Right forelimb (tissue), 1 donor: ENCODE data around the gene LPA.
"Not testable (repeated sequence)": the region's sequence is repeated elsewhere in the genome, so short reads cannot be mapped to it uniquely, and the experiment has no call there.

Source experiments
- DNase-seq: peaks from one replicate; pipeline ENCODE4 v3.0.0-alpha.2; 2018

LPA gene

GRCh38 chr6:160662842-160663241, 1.2 kb downstream of the LPA start:
- no peak for DNase-seq

GRCh38 chr6:160662429-160662828, 1.6 kb downstream of the LPA start:
- no peak for DNase-seq

GRCh38 chr6:160661216-160661615, 2.9 kb downstream of the LPA start:
- no peak for DNase-seq

- no peak for DNase-seq
Observed at GRCh38 chr6:160659562-160659961, 4.5 kb downstream of the LPA start.

- no peak for DNase-seq
Observed at GRCh38 chr6:160634706-160635105, 29.4 kb downstream of the LPA start.

- no peak for DNase-seq
Observed at GRCh38 chr6:160595838-160596832, 67.9 kb downstream of the LPA start.

- not testable (repeated sequence) for DNase-seq
Observed at GRCh38 chr6:160595297-160595696, 68.8 kb downstream of the LPA start.

GRCh38 chr6:160586374-160586773, 77.7 kb downstream of the LPA start:
- DNase-seq, result no peak

GRCh38 chr6:160583794-160584193, 80.3 kb downstream of the LPA start:
- DNase-seq, result no peak

- DNase-seq, result no peak
Observed at GRCh38 chr6:160581406-160581805, 82.7 kb downstream of the LPA start.

GRCh38 chr6:160578515-160578914, 85.6 kb downstream of the LPA start:
- DNase-seq, result not testable (repeated sequence)

- no peak for DNase-seq
Observed at GRCh38 chr6:160573943-160574342, 90.1 kb downstream of the LPA start.

- not testable (repeated sequence) for DNase-seq
Observed at GRCh38 chr6:160571201-160571600, 92.9 kb downstream of the LPA start.

GRCh38 chr6:160544802-160545201, 119.3 kb downstream of the LPA start:
- no peak for DNase-seq

- DNase-seq, result no peak
Observed at GRCh38 chr6:160535270-160535669, 128.8 kb downstream of the LPA start.

GRCh38 chr6:160534050-160534696, 129.9 kb downstream of the LPA start:
- DNase-seq, result peak; percentile 83

- no peak for DNase-seq
Observed at GRCh38 chr6:160532315-160532714, 131.8 kb downstream of the LPA start.

GRCh38 chr6:160531826-160532225, 132.2 kb downstream of the LPA start:
- no peak for DNase-seq

- DNase-seq, result not testable (repeated sequence)
Observed at GRCh38 chr6:160529524-160529923, 134.6 kb downstream of the LPA start.

- DNase-seq, result no peak
Observed at GRCh38 chr6:160523223-160523622, 140.9 kb downstream of the LPA start.

- DNase-seq, result peak; percentile 92
Observed at GRCh38 chr6:160520043-160520904, 143.8 kb downstream of the LPA start.

GRCh38 chr6:160519603-160520042, 144.5 kb downstream of the LPA start:
- no peak for DNase-seq

GRCh38 chr6:160519133-160519532, 144.9 kb downstream of the LPA start:
- no peak for DNase-seq
